Parathyroid adenoma (tissue), 2 donors: ENCODE measurements around the gene FAM168B.

Experiments
- H2AFZ ChIP-seq: fragments of 300-600 bp; sonication (generic); one replicate; pipeline ENCODE4 v1.7.0; 2017; ENCODE audit warnings: antibody characterized with exemption, mild to moderate bottlenecking
- H3K27ac ChIP-seq: fragments of 300-600 bp; sonication (generic); one replicate; pipeline ENCODE4 v1.7.0; 2017
- H3K27me3 ChIP-seq: fragments of 300-600 bp; sonication (generic); one replicate; pipeline ENCODE4 v1.7.0; 2017; ENCODE audit warnings: low read length; ENCODE audit not compliant: control insufficient read depth, insufficient read depth
- H3K36me3 ChIP-seq: fragments of 300-600 bp; sonication (generic); one replicate; pipeline ENCODE4 v1.7.0; 2017; ENCODE audit warnings: low read length; ENCODE audit not compliant: control insufficient read depth, insufficient read depth
- H3K4me1 ChIP-seq: fragments of 300-600 bp; sonication (generic); one replicate; pipeline ENCODE4 v1.7.0; 2017; ENCODE audit warnings: control low read depth
- H3K4me2 ChIP-seq: fragments of 300-600 bp; sonication (generic); one replicate; pipeline ENCODE4 v1.7.0; 2017; ENCODE audit warnings: low read length
- H3K4me3 ChIP-seq: fragments of 300-600 bp; sonication (generic); one replicate; pipeline ENCODE4 v1.7.0; 2017; ENCODE audit warnings: low read depth, low read length
- H3K79me2 ChIP-seq: fragments of 300-600 bp; sonication (generic); one replicate; pipeline ENCODE4 v1.7.0; 2017; ENCODE audit warnings: control low read depth
- H3K9ac ChIP-seq: fragments of 300-600 bp; sonication (generic); one replicate; pipeline ENCODE4 v1.7.0; 2017; ENCODE audit warnings: mild to moderate bottlenecking
- H3K9me3 ChIP-seq: fragments of 300-600 bp; sonication (generic); one replicate; pipeline ENCODE4 v1.7.0; 2017; ENCODE audit warnings: low read length; ENCODE audit not compliant: control insufficient read depth
- TF ChIP-seq, protein P1 (sequence below): fragments of 300-600 bp; sonication (generic); IDR thresholded peaks from one replicate; pipeline ENCODE4 v1.7.0; 2017; ENCODE audit warnings: antibody characterized with exemption, mild to moderate bottlenecking
- donor health status: primary hyperparathyroidism.

The FAM168B gene

DNA sequence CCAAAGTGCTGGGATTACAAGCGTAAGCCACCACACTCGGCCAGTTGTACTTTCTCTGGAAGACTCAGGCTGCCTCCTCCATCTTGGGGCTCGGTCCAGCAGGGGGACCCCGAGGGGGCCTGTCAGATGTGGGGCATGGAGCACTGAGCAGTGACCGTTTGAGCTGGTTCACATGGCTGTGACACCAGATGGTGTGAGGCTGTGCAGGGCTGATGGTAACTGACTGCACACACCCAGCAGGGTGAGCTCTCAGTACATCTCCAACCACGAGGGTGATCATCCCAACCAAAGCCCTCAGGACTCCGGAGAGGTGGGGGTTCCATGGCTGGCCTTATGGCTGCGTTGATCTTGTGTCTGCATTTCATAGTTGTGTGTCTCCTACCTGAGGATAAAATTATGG, 63.4 kb downstream of the FAM168B start:
- Histone ChIP-seq H2AFZ (no peak overlapping the region), H3K4me1 (no peaks in the 10 kb centered on the region), H3K27me3 (no peaks in the 10 kb centered on the region), H3K9ac (no peak overlapping the region), H3K4me2 (no peak overlapping the region), H3K9me3 (no peaks in the 10 kb centered on the region), H3K79me2 (no peaks in the 10 kb centered on the region), H3K36me3 (no peaks in the 10 kb centered on the region), H3K4me3 (no peak overlapping the region), H3K27ac (no peak overlapping the region)
- TF ChIP-seq, protein P1, sequence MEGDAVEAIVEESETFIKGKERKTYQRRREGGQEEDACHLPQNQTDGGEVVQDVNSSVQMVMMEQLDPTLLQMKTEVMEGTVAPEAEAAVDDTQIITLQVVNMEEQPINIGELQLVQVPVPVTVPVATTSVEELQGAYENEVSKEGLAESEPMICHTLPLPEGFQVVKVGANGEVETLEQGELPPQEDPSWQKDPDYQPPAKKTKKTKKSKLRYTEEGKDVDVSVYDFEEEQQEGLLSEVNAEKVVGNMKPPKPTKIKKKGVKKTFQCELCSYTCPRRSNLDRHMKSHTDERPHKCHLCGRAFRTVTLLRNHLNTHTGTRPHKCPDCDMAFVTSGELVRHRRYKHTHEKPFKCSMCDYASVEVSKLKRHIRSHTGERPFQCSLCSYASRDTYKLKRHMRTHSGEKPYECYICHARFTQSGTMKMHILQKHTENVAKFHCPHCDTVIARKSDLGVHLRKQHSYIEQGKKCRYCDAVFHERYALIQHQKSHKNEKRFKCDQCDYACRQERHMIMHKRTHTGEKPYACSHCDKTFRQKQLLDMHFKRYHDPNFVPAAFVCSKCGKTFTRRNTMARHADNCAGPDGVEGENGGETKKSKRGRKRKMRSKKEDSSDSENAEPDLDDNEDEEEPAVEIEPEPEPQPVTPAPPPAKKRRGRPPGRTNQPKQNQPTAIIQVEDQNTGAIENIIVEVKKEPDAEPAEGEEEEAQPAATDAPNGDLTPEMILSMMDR = no peak

DNA sequence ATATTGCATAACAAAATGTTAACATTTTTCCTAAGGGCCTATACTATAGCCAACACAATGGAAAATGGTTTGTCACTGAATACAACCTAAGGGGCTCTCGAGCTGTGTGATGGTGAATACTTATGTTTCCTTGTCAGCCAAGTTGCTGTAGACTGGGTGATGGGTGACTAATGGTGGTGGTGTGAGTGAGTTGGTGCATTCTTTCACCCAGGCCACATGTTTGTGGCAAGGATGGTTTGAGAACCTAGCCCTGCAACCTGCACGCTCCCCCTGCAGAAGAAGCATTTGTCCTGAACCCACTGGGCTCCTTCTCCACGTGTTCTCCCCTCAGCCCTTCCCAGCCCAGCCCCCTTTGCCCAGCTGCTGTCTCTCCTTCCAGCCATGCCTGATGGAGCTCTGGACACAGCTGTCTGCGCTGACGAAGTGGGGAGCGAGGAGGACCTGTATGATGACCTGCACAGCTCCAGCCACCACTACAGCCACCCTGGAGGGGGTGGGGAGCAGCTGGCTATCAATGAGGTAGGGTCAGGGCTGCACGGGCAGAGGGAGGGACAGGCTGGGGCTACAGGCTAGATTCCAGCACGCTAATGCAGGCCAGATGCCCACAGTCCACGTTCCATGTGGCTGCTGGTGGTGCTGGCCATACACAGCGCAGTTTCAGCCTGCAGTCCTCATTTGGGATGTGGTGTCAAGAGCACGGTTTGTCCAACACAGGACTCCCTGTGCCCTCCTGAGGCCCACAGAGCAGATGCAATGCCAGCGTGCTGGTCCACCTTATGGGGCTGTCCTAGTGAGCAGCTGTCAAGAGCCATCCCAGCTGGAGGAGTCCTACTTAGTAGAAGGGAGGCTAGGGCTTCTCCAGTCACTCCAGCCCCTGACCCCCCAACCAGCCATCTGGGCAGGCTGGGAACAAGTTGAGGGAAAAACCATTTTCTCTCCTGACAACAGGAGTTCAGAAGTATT, 65.4 kb downstream of the FAM168B start:
- no peaks in the 10 kb centered on the region for H3K4me1 ChIP-seq
- TF ChIP-seq, protein P1 = no peak
- H3K4me3 ChIP-seq = no peak overlapping the region
- H3K36me3 ChIP-seq = no peaks in the 10 kb centered on the region
- H3K9me3 ChIP-seq = no peaks in the 10 kb centered on the region
- no peaks in the 10 kb centered on the region for H3K79me2 ChIP-seq
- H3K27me3 ChIP-seq = no peaks in the 10 kb centered on the region
- no peak overlapping the region for H3K4me2 ChIP-seq
- no peak overlapping the region for H3K27ac ChIP-seq
- H3K9ac ChIP-seq = no peak overlapping the region
- no peak overlapping the region for H2AFZ ChIP-seq

DNA sequence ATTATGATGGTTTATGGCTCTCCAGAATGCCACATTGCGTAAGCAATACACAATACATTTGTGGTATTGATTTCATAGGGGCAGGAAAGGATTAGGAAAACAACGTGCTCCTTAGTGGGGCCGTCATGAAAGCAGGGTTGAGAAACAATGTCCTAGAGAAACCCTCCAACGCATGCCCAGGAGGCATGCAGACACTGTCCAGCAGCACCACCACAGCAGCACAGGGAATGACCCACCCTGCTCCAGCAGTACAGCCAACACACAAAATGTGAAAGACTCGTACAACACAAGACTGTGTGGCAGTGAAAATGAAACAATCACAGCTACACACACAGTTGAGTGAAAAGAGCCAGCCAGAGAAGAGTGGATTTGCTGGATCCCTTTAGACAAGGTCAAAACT, 66.3 kb downstream of the FAM168B start:
- no peak overlapping the region for H3K4me3 ChIP-seq
- H3K9me3 ChIP-seq = no peaks in the 10 kb centered on the region
- H3K9ac ChIP-seq = no peak overlapping the region
- TF ChIP-seq, protein P1 = no peak
- H3K4me1 ChIP-seq = no peaks in the 10 kb centered on the region
- no peaks in the 10 kb centered on the region for H3K36me3 ChIP-seq
- no peaks in the 10 kb centered on the region for H3K27me3 ChIP-seq
- H3K27ac ChIP-seq = no peak overlapping the region
- H2AFZ ChIP-seq = no peak overlapping the region
- H3K4me2 ChIP-seq = no peak overlapping the region
- no peaks in the 10 kb centered on the region for H3K79me2 ChIP-seq

DNA sequence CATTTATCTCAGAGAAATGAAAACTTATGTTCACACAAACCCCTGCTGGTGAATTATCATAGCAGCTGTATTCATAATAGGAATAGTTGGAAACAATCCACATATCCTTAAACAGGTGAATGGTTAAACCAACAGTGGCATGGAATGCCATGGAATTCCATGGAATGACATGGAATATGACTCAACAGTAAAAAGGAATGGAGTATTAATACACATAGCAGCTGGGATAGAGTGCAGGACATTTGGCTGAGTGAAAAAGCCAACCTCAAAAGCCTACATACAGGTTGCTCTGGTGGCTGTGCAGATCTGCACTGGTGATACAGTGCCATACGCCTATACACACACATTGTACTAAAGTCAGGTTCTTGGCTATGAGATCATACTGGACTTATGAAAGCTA, 69.5 kb downstream of the FAM168B start:
- Histone ChIP-seq H3K9ac (no peak overlapping the region), H3K4me2 (no peak overlapping the region), H2AFZ (no peak overlapping the region), H3K4me1 (no peaks in the 10 kb centered on the region), H3K27me3 (no peaks in the 10 kb centered on the region), H3K27ac (no peak overlapping the region), H3K9me3 (no peaks in the 10 kb centered on the region), H3K36me3 (no peaks in the 10 kb centered on the region), H3K79me2 (no peaks in the 10 kb centered on the region), H3K4me3 (no peak overlapping the region)
- TF ChIP-seq, protein P1 = no peak

DNA sequence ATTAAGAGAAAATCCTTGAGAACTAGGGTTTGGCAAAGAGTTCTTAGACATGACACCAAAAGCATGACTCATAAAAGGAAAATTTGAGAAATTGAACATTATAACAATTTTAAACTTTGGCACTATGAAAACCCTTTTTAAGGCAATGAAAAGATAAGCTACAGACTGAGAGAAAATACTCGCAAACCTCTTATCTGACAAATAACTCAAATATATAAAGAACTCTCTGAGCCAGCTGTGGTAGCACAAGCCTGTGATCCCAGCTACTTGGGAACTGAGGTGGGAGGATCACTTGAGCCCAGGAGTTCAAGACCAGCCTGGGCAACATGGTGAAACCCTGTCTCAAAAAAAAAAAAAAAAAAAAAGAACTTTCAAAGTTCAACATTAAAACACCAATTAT, 70.5 kb downstream of the FAM168B start:
- Histone ChIP-seq H3K4me2 (no peak overlapping the region), H3K36me3 (no peaks in the 10 kb centered on the region), H3K9ac (no peak overlapping the region), H3K79me2 (no peaks in the 10 kb centered on the region), H2AFZ (no peak overlapping the region), H3K4me1 (no peaks in the 10 kb centered on the region), H3K4me3 (no peak overlapping the region), H3K27ac (no peak overlapping the region), H3K27me3 (no peaks in the 10 kb centered on the region), H3K9me3 (no peaks in the 10 kb centered on the region)
- TF ChIP-seq, protein P1 = no peak
